NCI-H69 (cell line): ENCODE measurements around the gene LIM2.

ENCODE experiments used
- DNase-seq: peaks from one replicate; lab custom pipeline; 2025; lab: John Stamatoyannopoulos, UW

Gene LIM2

GRCh38 chr19:51339313-51339686, 48.5 kb downstream of the LIM2 start:
- DNase-seq = no peak

GRCh38 chr19:51338563-51339312, 49.0 kb downstream of the LIM2 start:
- DNase-seq = peak; percentile 52

GRCh38 chr19:51337861-51338562, 49.8 kb downstream of the LIM2 start:
- DNase-seq = no peak

- no peak for DNase-seq
Measured at GRCh38 chr19:51337141-51337860, 50.5 kb downstream of the LIM2 start.

- DNase-seq = no peak
Measured at GRCh38 chr19:51333836-51334460, 53.8 kb downstream of the LIM2 start.

- no peak for DNase-seq
Measured at GRCh38 chr19:51331716-51332115, 56.1 kb downstream of the LIM2 start.

- DNase-seq = no peak
Measured at GRCh38 chr19:51331193-51331592, 56.6 kb downstream of the LIM2 start.

- no peak for DNase-seq
Measured at GRCh38 chr19:51330366-51330765, 57.4 kb downstream of the LIM2 start.
